H1 (cell line): Measurements from ENCODE around the gene INF2. TPM values are rescaled to one million over a fixed set of nuclear protein-coding genes. Genes with fewer than 3 reads are reported as not detected.

ENCODE experiments used
- CTCF ChIA-PET: fragments of 300-600 bp; sonication (Branson Sonifier 250); formaldehyde crosslinking; loops from one replicate; lab custom pipeline; 2021; ENCODE audit not compliant: partially characterized antibody; lab: Charles Lee
- POLR2A ChIA-PET: fragments of 300-600 bp; sonication (Branson Sonifier 250); formaldehyde crosslinking; loops from one replicate; lab custom pipeline; 2021; ENCODE audit warnings: inconsistent platforms; ENCODE audit not compliant: partially characterized antibody; lab: Charles Lee
- DNase-seq, 2 experiments: peaks; one replicate each; pipeline versions ENCODE4 v3.0.0 to v3.0.0-alpha.2; 2010 to 2022; ENCODE audit warnings: low spot score in 2 of 2, low read depth in 1 of 2, mixed read lengths in 1 of 2
- FAIRE-seq: peaks from 2 replicates; lab custom pipeline; 2011; peaks lifted over from hg19 to GRCh38; lab: Jason Lieb, UNC
- H2AFZ ChIP-seq: 2 replicates; pipeline ENCODE4 v1.8.1; 2012; ENCODE audit warnings: low read length, inconsistent platforms
- H2AK5ac ChIP-seq: 2 replicates; pipeline ENCODE4 v1.6.1; 2013; ENCODE audit warnings: low read depth, low read length
- H2BK120ac ChIP-seq: replicated peaks from 2 replicates; pipeline ENCODE3; 2013; ENCODE audit warnings: low read depth, low read length, inconsistent platforms
- H2BK12ac ChIP-seq: 2 replicates; pipeline ENCODE4 v1.6.1; 2013; ENCODE audit warnings: low read depth, low read length
- H2BK15ac ChIP-seq: 2 replicates; pipeline ENCODE4 v1.6.1; 2013; ENCODE audit warnings: low read length
- H2BK20ac ChIP-seq: 2 replicates; pipeline ENCODE4 v1.6.1; 2013; ENCODE audit warnings: low read length
- H2BK5ac ChIP-seq: 2 replicates; pipeline ENCODE4 v1.6.1; 2013; ENCODE audit warnings: low read depth, low read length
- H3K14ac ChIP-seq: 2 replicates; pipeline ENCODE4 v1.6.1; 2013; ENCODE audit warnings: inconsistent platforms; ENCODE audit not compliant: insufficient read length
- H3K18ac ChIP-seq: 2 replicates; pipeline ENCODE4 v1.6.1; 2013; ENCODE audit warnings: low read length; ENCODE audit errors: extremely low read depth
- H3K23ac ChIP-seq: 2 replicates; pipeline ENCODE4 v1.6.1; 2013; ENCODE audit warnings: inconsistent platforms; ENCODE audit not compliant: insufficient read length
- H3K23me2 ChIP-seq: 2 replicates; pipeline ENCODE4 v1.6.1; 2013; ENCODE audit warnings: low read depth, low read length
- H3K27ac ChIP-seq: 2 replicates; pipeline ENCODE4 v1.6.1; 2011; ENCODE audit warnings: low read depth, low read length, inconsistent platforms
- H3K27me3 ChIP-seq, 4 experiments: replicated peaks in 1 of 4; 1 replicate in 1 of 4; 2 replicates in 3 of 4; pipeline versions ENCODE4 v1.6.1 to v1.8.1; 2011 to 2013; ENCODE audit warnings: low read length in 3 of 4, mild to moderate bottlenecking in 3 of 4, inconsistent platforms in 2 of 4, mixed read lengths in 2 of 4, moderate library complexity in 1 of 4; ENCODE audit not compliant: control insufficient read depth in 3 of 4, insufficient read depth in 3 of 4; ENCODE audit errors: extremely low read depth in 1 of 4
- H3K36me3 ChIP-seq, 4 experiments: 2 replicates each; pipeline versions ENCODE4 v1.6.1 to v1.8.1; 2011 to 2013; ENCODE audit warnings: mild to moderate bottlenecking in 4 of 4, low read length in 3 of 4, moderate library complexity in 2 of 4, control low read depth in 1 of 4, inconsistent platforms in 1 of 4; ENCODE audit not compliant: insufficient read depth in 4 of 4, control insufficient read depth in 2 of 4
- H3K4ac ChIP-seq: replicated peaks from 2 replicates; pipeline ENCODE3; 2013; ENCODE audit warnings: low read length, low read depth, mixed read lengths, inconsistent platforms; ENCODE audit not compliant: insufficient read length
- H3K4me1 ChIP-seq, 4 experiments: replicated peaks in 1 of 4; 1 replicate in 1 of 4; 2 replicates in 3 of 4; pipeline versions ENCODE4 v1.6.1 to v1.8.1; 2011 to 2013; ENCODE audit warnings: low read length in 3 of 4, inconsistent platforms in 2 of 4, mixed read lengths in 1 of 4; ENCODE audit not compliant: insufficient read depth in 4 of 4, control insufficient read depth in 3 of 4
- H3K4me2 ChIP-seq, 2 experiments: 2 replicates each; pipeline versions ENCODE4 v1.6.1 to v1.8.1; 2011 to 2013; ENCODE audit warnings: low read depth in 2 of 2, low read length in 2 of 2, control low read depth in 1 of 2, inconsistent platforms in 1 of 2, mild to moderate bottlenecking in 1 of 2; ENCODE audit not compliant: insufficient read depth in 1 of 2
- H3K4me3 ChIP-seq, 4 experiments: fragments of 200-600, 300-600 bp in 1 of 4; sonication (generic), shearing (Covaris generic), sonication (Bioruptor Twin) in 1 of 4; 2 replicates each; pipeline versions ENCODE4 v1.5.1 to v1.8.1; 2011 to 2016; ENCODE audit warnings: low read length in 4 of 4, low read depth in 3 of 4, control low read depth in 2 of 4, inconsistent platforms in 2 of 4, mild to moderate bottlenecking in 2 of 4, mixed read lengths in 1 of 4, moderate library complexity in 1 of 4; ENCODE audit not compliant: insufficient read depth in 2 of 4; ENCODE audit errors: extremely low read depth in 1 of 4
- H3K56ac ChIP-seq: replicated peaks from 2 replicates; pipeline ENCODE3; 2013; ENCODE audit warnings: low read depth, mild to moderate bottlenecking, mixed read lengths, low read length, inconsistent platforms; ENCODE audit not compliant: insufficient read length
- H3K79me1 ChIP-seq: 2 replicates; pipeline ENCODE4 v1.6.1; 2013; ENCODE audit warnings: low read depth, low read length, control low read depth
- H3K79me2 ChIP-seq, 2 experiments: 2 replicates each; pipeline versions ENCODE4 v1.6.1 to v1.8.1; 2012 to 2013; ENCODE audit warnings: low read length in 2 of 2, mild to moderate bottlenecking in 2 of 2, inconsistent platforms in 1 of 2; ENCODE audit not compliant: insufficient read depth in 2 of 2, control insufficient read depth in 1 of 2
- H3K9ac ChIP-seq, 4 experiments: replicated peaks in 1 of 4; 1 replicate in 1 of 4; 2 replicates in 3 of 4; pipeline versions ENCODE4 v1.6.1 to v1.8.1; 2011 to 2013; ENCODE audit warnings: low read depth in 3 of 4, low read length in 3 of 4, control low read depth in 2 of 4, mild to moderate bottlenecking in 2 of 4, moderate library complexity in 2 of 4, inconsistent platforms in 1 of 4; ENCODE audit errors: extremely low read depth in 1 of 4
- H3K9me3 ChIP-seq, 2 experiments: 2 replicates each; pipeline versions ENCODE4 v1.6.1 to v1.8.1; 2012 to 2013; ENCODE audit warnings: mild to moderate bottlenecking in 2 of 2, moderate library complexity in 2 of 2, control low read depth in 1 of 2, inconsistent platforms in 1 of 2, low read depth in 1 of 2, low read length in 1 of 2, mixed read lengths in 1 of 2; ENCODE audit not compliant: insufficient read depth in 2 of 2
- H4K20me1 ChIP-seq, 2 experiments: replicated peaks in 1 of 2; 2 replicates each; pipeline versions ENCODE3 to v1.8.1; 2011 to 2013; ENCODE audit warnings: inconsistent platforms in 2 of 2, low read length in 2 of 2, mild to moderate bottlenecking in 1 of 2; ENCODE audit not compliant: insufficient read depth in 2 of 2, control insufficient read depth in 1 of 2
- H4K5ac ChIP-seq: 2 replicates; pipeline ENCODE4 v1.6.1; 2013; ENCODE audit warnings: low read length, low read depth, mixed read lengths, inconsistent platforms; ENCODE audit not compliant: insufficient read length
- H4K8ac ChIP-seq: 2 replicates; pipeline ENCODE4 v1.8.0; 2013; ENCODE audit warnings: mild to moderate bottlenecking, moderate library complexity, low read length, inconsistent platforms; ENCODE audit not compliant: insufficient read depth; ENCODE audit errors: extremely low read depth
- H4K91ac ChIP-seq: replicated peaks from 2 replicates; pipeline ENCODE3; 2013; ENCODE audit warnings: low read length, mixed read lengths, inconsistent platforms; ENCODE audit not compliant: insufficient read length
- EZH2 ChIP-seq: fragments of 200-600 bp; sonication (generic); IDR thresholded peaks from 2 replicates; pipeline ENCODE4 v1.7.1; 2012; ENCODE audit warnings: low read depth, mild to moderate bottlenecking, moderate library complexity, low read length, inconsistent platforms; ENCODE audit not compliant: severe bottlenecking
- FOSL1 ChIP-seq: IDR thresholded peaks from 2 replicates; pipeline ENCODE4 v1.6.1; 2011; ENCODE audit warnings: mild to moderate bottlenecking, low read depth, low read length, moderate library complexity; ENCODE audit not compliant: insufficient read depth
- GTF2F1 ChIP-seq: IDR thresholded peaks from 2 replicates; pipeline ENCODE4 v1.6.1; 2012; ENCODE audit warnings: low read depth, low read length, improper control_type of control experiment, borderline replicate concordance
- MAFK ChIP-seq: IDR thresholded peaks from 2 replicates; pipeline ENCODE4 v1.6.1; 2012; ENCODE audit warnings: low read depth, mild to moderate bottlenecking, improper control_type of control experiment, low read length
- NANOG ChIP-seq: IDR thresholded peaks from 2 replicates; pipeline ENCODE4 v1.6.1; 2011; ENCODE audit warnings: low read length, low read depth, mild to moderate bottlenecking, inconsistent platforms; ENCODE audit not compliant: insufficient read depth, poor library complexity, severe bottlenecking
- PHF8 ChIP-seq: fragments of 200-600 bp; sonication (generic); conservative IDR thresholded peaks from 2 replicates; pipeline ENCODE4 v1.7.1; 2012; ENCODE audit warnings: low read depth, mild to moderate bottlenecking, inconsistent platforms, low read length, moderate library complexity
- RNF2 ChIP-seq: fragments of 200-900, 300-1000 bp; sonication (generic); IDR thresholded peaks from 2 replicates; pipeline ENCODE4 v1.7.1; 2016; ENCODE audit warnings: borderline replicate concordance, low read depth, mild to moderate bottlenecking, antibody characterized with exemption, low read length; ENCODE audit not compliant: poor library complexity, severe bottlenecking; ENCODE audit errors: missing control alignments
- SIRT6 ChIP-seq: IDR thresholded peaks from one replicate; pipeline ENCODE4 v1.7.1; 2012; ENCODE audit warnings: low read length, inconsistent platforms
- SIX5 ChIP-seq: IDR thresholded peaks from 2 replicates; pipeline ENCODE4 v1.6.1; 2011; ENCODE audit warnings: mild to moderate bottlenecking, low read depth, low read length
- SP1 ChIP-seq: IDR thresholded peaks from 2 replicates; pipeline ENCODE4 v1.6.1; 2011; ENCODE audit warnings: low read depth, low read length
- TAF7 ChIP-seq: optimal IDR thresholded peaks from 2 replicates; pipeline ENCODE3; 2011; ENCODE audit warnings: low read depth, mild to moderate bottlenecking, inconsistent platforms, low read length, moderate library complexity, borderline replicate concordance
- USF2 ChIP-seq: IDR thresholded peaks from 2 replicates; pipeline ENCODE4 v1.6.1; 2011; ENCODE audit warnings: low read length, improper control_type of control experiment
- WGBS, 2 experiments: shearing (Covaris generic) in 1 of 2; methylation state at CpG; one replicate each; pipeline versions ENCODE4 v1.1.6 to v1.1.7; 2013 to 2015; ENCODE audit warnings: low lambda C conversion rate in 2 of 2, mixed read lengths in 2 of 2, inconsistent platforms in 1 of 2, low coverage in 1 of 2, missing lambda C conversion rate in 1 of 2; ENCODE audit not compliant: insufficient replicate concordance in 2 of 2, insufficient coverage in 1 of 2, insufficient read length in 1 of 2; ENCODE audit errors: extremely low coverage in 1 of 2, missing lambda C conversion rate in 1 of 2; 5-methylcytosine and 5-hydroxymethylcytosine counted together
- polyA plus RNA-seq, 7 experiments: library from polyadenylated mRNA; depleted of rRNA in 3 of 7; stranded (reverse) in 5 of 7; unstranded in 2 of 7; fragments of >200 nt in 5 of 7; fragments of 200-250 nt in 2 of 7; gene quantifications; 1 replicate in 5 of 7; 2 replicates in 1 of 7; 4 replicates in 1 of 7; pipeline versions ENCODE4 v1.2.1 to v1.2.3, GENCODE V29; 2011 to 2013; ENCODE audit warnings: missing spikeins in 2 of 7, mixed read lengths in 2 of 7
- total RNA-seq: library from RNA; stranded (reverse); fragmentation: NEBNext Ultra II Directional; extraction: Animal tissue kit (Norgen Biotek cat#: 25700); gene quantifications from 2 replicates; pipeline ENCODE4 v1.2.1, GENCODE V29; 2021

INF2 gene
- total and polyA plus RNA-seq, 2 of the 8 experiments (the other 6 are each of a cell fraction or from before 2014, with no cell fraction given), result 29.1 to 59.5 TPM

- H3K23ac ChIP-seq, result no peak overlapping the region
- 66% methylated on average over 3 of the region's 5 CpGs; no CpG with 5 or more reads in 1 of the 2 experiments for WGBS, 2 experiments
- H4K20me1 ChIP-seq, result no peaks in the 10 kb centered on the region
- H3K36me3 ChIP-seq, result no peaks in the 10 kb centered on the region
- H4K8ac ChIP-seq, result no peak overlapping the region
- H3K14ac ChIP-seq, result no peak overlapping the region
- H3K9me3 ChIP-seq, result peaks cover 0 to 6% of the 10 kb centered on the region in 2 experiments; a peak in 3 of 4 replicates
- 0 out of 7 replicates have a peak, but pooled peaks cover 0 to 6% (median under 1%) of the 10 kb centered on the region in 4 experiments for H3K27me3 ChIP-seq
- no peak overlapping the region for H3K56ac ChIP-seq
- H3K79me1 ChIP-seq, result no peaks in the 10 kb centered on the region
- H2BK5ac ChIP-seq, result no peak overlapping the region
- H2BK120ac ChIP-seq, result no peak overlapping the region
- no peak overlapping the region for H3K4me3 ChIP-seq
- H2BK20ac ChIP-seq, result no peak overlapping the region
- DNase-seq (no peak), FAIRE-seq (no peak)
- no peak overlapping the region for H3K18ac ChIP-seq
- H3K23me2 ChIP-seq, result no peaks in the 10 kb centered on the region
- no peak overlapping the region for H3K27ac ChIP-seq
- peaks cover 0 to 8% (median 3%) of the 10 kb centered on the region in 4 experiments; a peak in 4 of 7 replicates for H3K4me1 ChIP-seq
- no peak overlapping the region for H3K4ac ChIP-seq
- H2BK15ac ChIP-seq, result no peak overlapping the region
- no peak overlapping the region for H4K5ac ChIP-seq
- H3K79me2 ChIP-seq, result no peaks in the 10 kb centered on the region
- no peak overlapping the region for H3K9ac ChIP-seq
- CTCF ChIA-PET, result interaction anchor here (1.1 to 1.8 kb wide), 5 partner anchors 9 to 111 kb away, joined by 3 to 6 read pairs (median 4); no protein-coding TSS in a partner anchor
- POLR2A ChIA-PET, result interaction anchor here (0.9 to 1.4 kb wide), 2 partner anchors 18 to 50 kb away, joined by 3 read pairs; no protein-coding TSS in a partner anchor
- H2AK5ac ChIP-seq, result no peak overlapping the region
- H4K91ac ChIP-seq, result no peak overlapping the region
- no peak overlapping the region for H2AFZ ChIP-seq
- no peak overlapping the region for H3K4me2 ChIP-seq
- no peak overlapping the region for H2BK12ac ChIP-seq
- TF ChIP-seq MAFK (no peak), TAF7 (no peak), RNF2 (no peak), SIRT6 (no peak), USF2 (no peak), FOSL1 (no peak), PHF8 (no peak), SP1 (no peak), EZH2 (no peak), NANOG (no peak), SIX5 (no peak), GTF2F1 (no peak)
These were observed 30.3 kb upstream of the INF2 start for GRCh38 chr14:104659146-104659545.
